HepG2 (cell line): ENCODE results near the gene CHKA. TPM values are rescaled to one million over a fixed set of nuclear protein-coding genes. Genes with fewer than 3 reads are reported as not detected.

ENCODE experiments used
- ATAC-seq: fragments of 200-7000 bp; cut with Tn5 transposase; 3 replicates; pipeline ENCODE4 v1.9.1; 2020; ENCODE audit warnings: mild to moderate bottlenecking, moderate library complexity
- BruUV-seq: library from RNA; stranded (reverse); fragments of 400-500 nt; replicated peaks from 2 replicates; lab custom pipeline; 2021; lab: Mats Ljungman, UMichigan
- CTCF ChIA-PET: fragments of 300-600 bp; formaldehyde crosslinking; extraction: SDS; loops from one replicate; lab custom pipeline; 2021; ENCODE audit warnings: low total read pairs, inconsistent platforms, low intra/inter-chr PET ratio; lab: Yijun Ruan, JAX
- POLR2A ChIA-PET: fragments of 350-600 bp; sonication (Branson Sonifier 250); formaldehyde crosslinking; loops from one replicate; lab custom pipeline; 2020; ENCODE audit warnings: antibody characterized with exemption, inconsistent platforms; lab: Yijun Ruan, JAX
- DNase-seq: peaks from one replicate; pipeline ENCODE4 v3.0.0-alpha.2; 2015; ENCODE audit warnings: low spot score
- FAIRE-seq: peaks from 3 replicates; lab custom pipeline; 2011; peaks lifted over from hg19 to GRCh38; lab: Jason Lieb, UNC
- H2AFZ ChIP-seq: one replicate; pipeline ENCODE4 v1.6.1; 2011; ENCODE audit warnings: low read length, inconsistent platforms
- H3K27ac ChIP-seq: fragments of 300-600 bp; 3 replicates; pipeline ENCODE4 v1.8.0; 2011; ENCODE audit warnings: mixed run types, mild to moderate bottlenecking, mixed read lengths, low read length, inconsistent platforms; ENCODE audit not compliant: insufficient read depth; ENCODE audit errors: extremely low read length
- H3K27me3 ChIP-seq, 2 experiments: fragments of 200-600 bp in 1 of 2; 2 replicates in 1 of 2; 3 replicates in 1 of 2; pipeline versions ENCODE4 v1.6.0 to v1.8.0; 2011; ENCODE audit warnings: low read length in 2 of 2, mild to moderate bottlenecking in 2 of 2, moderate library complexity in 2 of 2, inconsistent platforms in 1 of 2; ENCODE audit not compliant: insufficient read depth in 2 of 2, control insufficient read depth in 1 of 2
- H3K36me3 ChIP-seq, 2 experiments: fragments of 200-600 bp in 1 of 2; replicated peaks in 1 of 2; 2 replicates in 1 of 2; 3 replicates in 1 of 2; pipeline versions ENCODE4 v1.5.1 to v1.8.0; 2011; ENCODE audit warnings: low read length in 2 of 2, inconsistent platforms in 1 of 2; ENCODE audit not compliant: insufficient read depth in 2 of 2, control insufficient read depth in 1 of 2
- H3K4me1 ChIP-seq: 2 replicates; pipeline ENCODE4 v1.5.1; 2012; ENCODE audit warnings: low read length, inconsistent platforms; ENCODE audit not compliant: insufficient read depth
- H3K4me2 ChIP-seq: 2 replicates; pipeline ENCODE4 v1.6.0; 2011; ENCODE audit warnings: low read depth, low read length, inconsistent platforms
- H3K4me3 ChIP-seq, 3 experiments: fragments of 200-600 bp in 1 of 3; sonication (generic), shearing (Covaris generic) in 1 of 3; replicated peaks in 1 of 3; 2 replicates each; pipeline ENCODE4 v1.5.1; 2011 to 2016; ENCODE audit warnings: low read length in 3 of 3, inconsistent platforms in 2 of 3, low read depth in 2 of 3, mild to moderate bottlenecking in 2 of 3, control low read depth in 1 of 3, mixed read lengths in 1 of 3; ENCODE audit not compliant: insufficient read depth in 1 of 3
- H3K79me2 ChIP-seq: one replicate; pipeline ENCODE4 v1.6.1; 2011; ENCODE audit warnings: low read length, inconsistent platforms; ENCODE audit not compliant: insufficient read depth
- H3K9ac ChIP-seq: 2 replicates; pipeline ENCODE4 v1.6.0; 2011; ENCODE audit warnings: mild to moderate bottlenecking, low read depth, low read length, inconsistent platforms; ENCODE audit not compliant: insufficient read depth
- H3K9me3 ChIP-seq: 2 replicates; pipeline ENCODE4 v1.5.1; 2012; ENCODE audit warnings: mild to moderate bottlenecking, low read length
- H4K20me1 ChIP-seq: 2 replicates; pipeline ENCODE4 v1.6.0; 2011; ENCODE audit warnings: inconsistent platforms, mild to moderate bottlenecking, low read length, moderate library complexity; ENCODE audit not compliant: insufficient read depth
- CCAR2 ChIP-seq: fragments of 200-400 bp; formaldehyde crosslinking; optimal IDR thresholded peaks from 2 replicates; pipeline ENCODE3; 2018; ENCODE audit warnings: low read depth, mild to moderate bottlenecking, low read length, moderate library complexity
- HDAC1 ChIP-seq: sonication (generic); formaldehyde crosslinking; IDR thresholded peaks from 2 replicates; pipeline ENCODE4 v1.5.1; 2020; ENCODE audit warnings: mild to moderate bottlenecking, missing genetic modification reagents
- HDAC2 ChIP-seq: sonication (generic); formaldehyde crosslinking; IDR thresholded peaks from 2 replicates; pipeline ENCODE4 v1.4.0; 2020; ENCODE audit warnings: missing genetic modification reagents
- HNRNPL ChIP-seq: fragments of 200-400 bp; formaldehyde crosslinking; IDR thresholded peaks from 2 replicates; pipeline ENCODE4 v1.6.1; 2017; ENCODE audit warnings: mild to moderate bottlenecking, low read depth, low read length
- HNRNPUL1 ChIP-seq: fragments of 200-400 bp; formaldehyde crosslinking; IDR thresholded peaks from 2 replicates; pipeline ENCODE4 v1.6.1; 2017; ENCODE audit warnings: low read depth, mild to moderate bottlenecking, low read length, moderate library complexity
- MEIS2 ChIP-seq: sonication (generic); formaldehyde crosslinking; IDR thresholded peaks from 2 replicates; pipeline ENCODE4 v1.9.0; 2021; ENCODE audit warnings: mild to moderate bottlenecking, missing genetic modification reagents
- MIER2 ChIP-seq: IDR thresholded peaks from 2 replicates; pipeline ENCODE4 v1.6.1; 2016; ENCODE audit warnings: missing biosample characterization, missing genetic modification reagents
- MTA1 ChIP-seq: sonication (generic); formaldehyde crosslinking; IDR thresholded peaks from 2 replicates; pipeline ENCODE4 v1.4.0; 2020; ENCODE audit warnings: missing genetic modification reagents, mild to moderate bottlenecking, borderline replicate concordance
- ZBTB38 ChIP-seq: sonication (generic); formaldehyde crosslinking; IDR thresholded peaks from 2 replicates; pipeline ENCODE4 v1.5.1; 2020; ENCODE audit warnings: mild to moderate bottlenecking, missing genetic modification reagents
- ZNF749 ChIP-seq: sonication (generic); formaldehyde crosslinking; IDR thresholded peaks from 2 replicates; pipeline ENCODE4 v1.8.0; 2022; ENCODE audit warnings: mild to moderate bottlenecking, missing genetic modification reagents, moderate library complexity, borderline replicate concordance
- WGBS: methylation state at CpG from one replicate; pipeline ENCODE4 v1.1.6; 2017; ENCODE audit warnings: low lambda C conversion rate; 5-methylcytosine and 5-hydroxymethylcytosine counted together
- in situ Hi-C: cut with HindIII; loops from 2 replicates; pipeline ENCODE4 v1.10.0; 2017; ENCODE audit warnings: low pct_unique_long_range_greater_than_20kb; ENCODE audit not compliant: extremely low pct_ligation_motif_present
- intact Hi-C: fragments of 100-400 bp; cut with micrococcal nuclease; formaldehyde crosslinking; loops from one replicate; pipeline ENCODE4 v1.10.0; 2022; ENCODE audit not compliant: unreplicated experiment
- polyA plus RNA-seq, 8 experiments: library from polyadenylated mRNA; depleted of rRNA in 3 of 8; stranded (reverse) in 7 of 8; unstranded in 1 of 8; fragments of >200 nt; fragmentation: Illumina TruSeq in 4 of 8; extraction: Trizol in 4 of 8; gene quantifications; 2 replicates each; pipeline versions ENCODE4 v1.2.1 to v1.2.3, GENCODE V29; 2011 to 2016; ENCODE audit warnings: low read depth in 4 of 8, missing spikeins in 1 of 8, mixed read lengths in 1 of 8; ENCODE audit not compliant: insufficient read depth in 1 of 8
- total RNA-seq, 5 experiments: library from RNA; depleted of rRNA; stranded (reverse); fragments of >200 nt; fragmentation: Illumina TruSeq; extraction: Trizol; gene quantifications; 2 replicates each; pipeline ENCODE4 v1.2.3, GENCODE V29; 2016; ENCODE audit warnings: low read depth in 1 of 5
- TF ChIP-seq, protein P1 (sequence below): sonication (generic); formaldehyde crosslinking; conservative IDR thresholded peaks from 2 replicates; pipeline ENCODE4 v1.8.0; 2022; ENCODE audit warnings: mild to moderate bottlenecking, moderate library complexity, missing genetic modification reagents
- TF ChIP-seq, protein P2 (sequence below): sonication (generic); formaldehyde crosslinking; IDR thresholded peaks from 2 replicates; pipeline ENCODE4 v1.4.0; 2020; ENCODE audit warnings: missing genetic modification reagents
- TF ChIP-seq, protein P3 (sequence below): sonication (generic); formaldehyde crosslinking; IDR thresholded peaks from 2 replicates; pipeline ENCODE4 v1.5.1; 2020; ENCODE audit warnings: mild to moderate bottlenecking, missing genetic modification reagents, moderate library complexity

CHKA gene
- total and polyA plus RNA-seq, 2 of the 13 experiments (the other 11 are each of a cell fraction or from before 2014, with no cell fraction given), result 71.6 to 92.7 TPM

DNA sequence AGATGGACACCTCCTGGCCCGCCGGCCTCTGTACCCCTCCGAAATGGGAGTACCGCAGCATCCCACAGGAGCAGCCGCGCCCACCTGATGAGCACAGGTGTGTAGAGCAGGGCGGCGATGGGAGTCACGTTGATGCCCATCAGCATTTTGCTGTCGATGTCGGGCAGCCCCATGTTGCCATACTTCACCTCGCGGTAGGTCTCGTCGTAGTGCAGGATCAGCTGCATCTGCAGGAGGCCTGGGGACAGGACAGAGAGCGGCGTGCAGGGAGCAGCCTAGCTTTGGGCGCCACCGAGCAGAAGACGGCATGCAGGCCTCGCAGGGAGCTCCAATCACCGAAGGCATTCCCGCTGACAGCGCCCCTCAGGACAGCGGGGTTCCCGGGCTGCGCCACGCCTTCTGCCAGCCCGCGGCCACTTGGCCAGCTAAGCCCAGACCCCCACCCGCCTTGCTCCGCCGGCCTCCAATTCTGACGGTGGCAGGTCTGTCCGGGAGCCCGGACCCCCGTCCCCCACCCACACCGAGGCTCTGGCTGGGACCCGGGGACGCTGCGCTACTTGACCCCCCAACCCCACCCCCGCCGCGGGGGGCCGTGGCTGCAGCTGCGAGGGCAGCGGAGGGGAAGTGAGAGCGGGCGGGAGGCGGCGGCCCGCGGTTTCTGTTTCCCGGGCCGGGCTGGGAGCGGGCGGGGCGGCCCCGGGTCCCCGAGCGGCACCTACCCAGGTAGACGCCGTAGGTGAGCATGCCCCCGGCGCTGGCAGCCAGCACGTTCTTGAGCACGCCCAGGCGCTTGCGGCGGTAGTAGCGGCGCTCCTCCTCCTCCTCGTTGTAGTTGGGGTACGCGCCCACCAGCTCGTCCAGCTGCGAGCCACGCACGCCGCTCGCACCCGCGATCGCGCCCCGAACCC is 118.0 kb downstream of the CHKA start:
- Histone ChIP-seq H3K79me2 (no peaks in the 10 kb centered on the region), H2AFZ (no peak overlapping the region), H3K9ac (peak overlapping the region; percentile 55; the same call in 1 of the 2 replicates), H3K9me3 (no peaks in the 10 kb centered on the region), H3K4me2 (peak overlapping the region; percentile 90), H3K4me1 (peaks cover 54% of the 10 kb centered on the region), H3K27me3 (no peaks in the 10 kb centered on the region), H4K20me1 (no peaks in the 10 kb centered on the region), H3K27ac (no peak overlapping the region), H3K4me3 (peak overlapping the region; percentile 54 to 72 (median 61)), H3K36me3 (no peaks in the 10 kb centered on the region)
- ATAC-seq (peak; percentile 23), FAIRE-seq (no peak), DNase-seq (no peak)
- in situ Hi-C loops (no loop called here), intact Hi-C loops (no loop called here)
- BruUV-seq, result no TSS peak
- 79% methylated on average over 17 of the region's 86 CpGs for WGBS
- POLR2A ChIA-PET, result interaction anchor here (1.4 kb wide), 1 partner anchor 35 kb away, joined by 3 read pairs; the partner anchor contains the start of gene TCIRG1
- CTCF ChIA-PET, result no interaction called here
- TF ChIP-seq, protein P1, sequence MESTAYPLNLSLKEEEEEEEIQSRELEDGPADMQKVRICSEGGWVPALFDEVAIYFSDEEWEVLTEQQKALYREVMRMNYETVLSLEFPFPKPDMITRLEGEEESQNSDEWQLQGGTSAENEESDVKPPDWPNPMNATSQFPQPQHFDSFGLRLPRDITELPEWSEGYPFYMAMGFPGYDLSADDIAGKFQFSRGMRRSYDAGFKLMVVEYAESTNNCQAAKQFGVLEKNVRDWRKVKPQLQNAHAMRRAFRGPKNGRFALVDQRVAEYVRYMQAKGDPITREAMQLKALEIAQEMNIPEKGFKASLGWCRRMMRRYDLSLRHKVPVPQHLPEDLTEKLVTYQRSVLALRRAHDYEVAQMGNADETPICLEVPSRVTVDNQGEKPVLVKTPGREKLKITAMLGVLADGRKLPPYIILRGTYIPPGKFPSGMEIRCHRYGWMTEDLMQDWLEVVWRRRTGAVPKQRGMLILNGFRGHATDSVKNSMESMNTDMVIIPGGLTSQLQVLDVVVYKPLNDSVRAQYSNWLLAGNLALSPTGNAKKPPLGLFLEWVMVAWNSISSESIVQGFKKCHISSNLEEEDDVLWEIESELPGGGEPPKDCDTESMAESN (CRISPR knock-in tag), result 0 out of 2 replicates have a peak, but pooled peaks have one; percentile 24
- TF ChIP-seq, protein P2, sequence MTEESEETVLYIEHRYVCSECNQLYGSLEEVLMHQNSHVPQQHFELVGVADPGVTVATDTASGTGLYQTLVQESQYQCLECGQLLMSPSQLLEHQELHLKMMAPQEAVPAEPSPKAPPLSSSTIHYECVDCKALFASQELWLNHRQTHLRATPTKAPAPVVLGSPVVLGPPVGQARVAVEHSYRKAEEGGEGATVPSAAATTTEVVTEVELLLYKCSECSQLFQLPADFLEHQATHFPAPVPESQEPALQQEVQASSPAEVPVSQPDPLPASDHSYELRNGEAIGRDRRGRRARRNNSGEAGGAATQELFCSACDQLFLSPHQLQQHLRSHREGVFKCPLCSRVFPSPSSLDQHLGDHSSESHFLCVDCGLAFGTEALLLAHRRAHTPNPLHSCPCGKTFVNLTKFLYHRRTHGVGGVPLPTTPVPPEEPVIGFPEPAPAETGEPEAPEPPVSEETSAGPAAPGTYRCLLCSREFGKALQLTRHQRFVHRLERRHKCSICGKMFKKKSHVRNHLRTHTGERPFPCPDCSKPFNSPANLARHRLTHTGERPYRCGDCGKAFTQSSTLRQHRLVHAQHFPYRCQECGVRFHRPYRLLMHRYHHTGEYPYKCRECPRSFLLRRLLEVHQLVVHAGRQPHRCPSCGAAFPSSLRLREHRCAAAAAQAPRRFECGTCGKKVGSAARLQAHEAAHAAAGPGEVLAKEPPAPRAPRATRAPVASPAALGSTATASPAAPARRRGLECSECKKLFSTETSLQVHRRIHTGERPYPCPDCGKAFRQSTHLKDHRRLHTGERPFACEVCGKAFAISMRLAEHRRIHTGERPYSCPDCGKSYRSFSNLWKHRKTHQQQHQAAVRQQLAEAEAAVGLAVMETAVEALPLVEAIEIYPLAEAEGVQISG (CRISPR knock-in tag), result peak; percentile 9; the same call in 1 of the 2 replicates
- TF ChIP-seq, protein P3, sequence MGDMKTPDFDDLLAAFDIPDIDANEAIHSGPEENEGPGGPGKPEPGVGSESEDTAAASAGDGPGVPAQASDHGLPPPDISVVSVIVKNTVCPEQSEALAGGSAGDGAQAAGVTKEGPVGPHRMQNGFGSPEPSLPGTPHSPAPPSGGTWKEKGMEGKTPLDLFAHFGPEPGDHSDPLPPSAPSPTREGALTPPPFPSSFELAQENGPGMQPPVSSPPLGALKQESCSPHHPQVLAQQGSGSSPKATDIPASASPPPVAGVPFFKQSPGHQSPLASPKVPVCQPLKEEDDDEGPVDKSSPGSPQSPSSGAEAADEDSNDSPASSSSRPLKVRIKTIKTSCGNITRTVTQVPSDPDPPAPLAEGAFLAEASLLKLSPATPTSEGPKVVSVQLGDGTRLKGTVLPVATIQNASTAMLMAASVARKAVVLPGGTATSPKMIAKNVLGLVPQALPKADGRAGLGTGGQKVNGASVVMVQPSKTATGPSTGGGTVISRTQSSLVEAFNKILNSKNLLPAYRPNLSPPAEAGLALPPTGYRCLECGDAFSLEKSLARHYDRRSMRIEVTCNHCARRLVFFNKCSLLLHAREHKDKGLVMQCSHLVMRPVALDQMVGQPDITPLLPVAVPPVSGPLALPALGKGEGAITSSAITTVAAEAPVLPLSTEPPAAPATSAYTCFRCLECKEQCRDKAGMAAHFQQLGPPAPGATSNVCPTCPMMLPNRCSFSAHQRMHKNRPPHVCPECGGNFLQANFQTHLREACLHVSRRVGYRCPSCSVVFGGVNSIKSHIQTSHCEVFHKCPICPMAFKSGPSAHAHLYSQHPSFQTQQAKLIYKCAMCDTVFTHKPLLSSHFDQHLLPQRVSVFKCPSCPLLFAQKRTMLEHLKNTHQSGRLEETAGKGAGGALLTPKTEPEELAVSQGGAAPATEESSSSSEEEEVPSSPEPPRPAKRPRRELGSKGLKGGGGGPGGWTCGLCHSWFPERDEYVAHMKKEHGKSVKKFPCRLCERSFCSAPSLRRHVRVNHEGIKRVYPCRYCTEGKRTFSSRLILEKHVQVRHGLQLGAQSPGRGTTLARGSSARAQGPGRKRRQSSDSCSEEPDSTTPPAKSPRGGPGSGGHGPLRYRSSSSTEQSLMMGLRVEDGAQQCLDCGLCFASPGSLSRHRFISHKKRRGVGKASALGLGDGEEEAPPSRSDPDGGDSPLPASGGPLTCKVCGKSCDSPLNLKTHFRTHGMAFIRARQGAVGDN (CRISPR knock-in tag), result peak; percentile 53
- TF ChIP-seq CCAR2 (no peak), HNRNPL (0 out of 2 replicates have a peak, but pooled peaks have one; percentile 28), MTA1 (peak; percentile 29; the same call in 1 of the 2 replicates), ZBTB38 (peak; percentile 100), ZNF749 (peak; percentile 52; the same call in 1 of the 2 replicates), MIER2 (CRISPR knock-in tag) (no peak), MEIS2 (CRISPR knock-in tag) (peak; percentile 38; the same call in 1 of the 2 replicates), HDAC2 (CRISPR knock-in tag) (no peak), HDAC1 (CRISPR knock-in tag) (peak; percentile 53; the same call in 1 of the 2 replicates), HNRNPUL1 (no peak)
